Measurements from ENCODE around the gene SCD5.

SCD5 gene

GRCh38 chr4:82691431-82691830, 107.2 kb downstream of the SCD5 start:
- no peak for DNase-seq (ENCODE audit: low read depth in 2 of 2)

- DNase-seq (ENCODE audit: low read depth in 2 of 2), result no peak
Measured at GRCh38 chr4:82688091-82688795, 110.4 kb downstream of the SCD5 start.

- no peak for DNase-seq (ENCODE audit: low read depth in 2 of 2)
Measured at GRCh38 chr4:82687531-82687930, 111.1 kb downstream of the SCD5 start.

GRCh38 chr4:82681754-82682153, 116.8 kb downstream of the SCD5 start:
- DNase-seq (ENCODE audit: low read depth in 2 of 2), result no peak

GRCh38 chr4:82680834-82681233, 117.8 kb downstream of the SCD5 start:
- no peak for DNase-seq (ENCODE audit: low read depth in 2 of 2)

GRCh38 chr4:82679531-82679930, 119.1 kb downstream of the SCD5 start:
- DNase-seq (ENCODE audit: low read depth in 2 of 2), result no peak

GRCh38 chr4:82678051-82678450, 120.5 kb downstream of the SCD5 start:
- DNase-seq (ENCODE audit: low read depth in 2 of 2), result no peak

GRCh38 chr4:82677327-82677726, 121.3 kb downstream of the SCD5 start:
- no peak for DNase-seq (ENCODE audit: low read depth in 2 of 2)

GRCh38 chr4:82667761-82668480, 130.7 kb downstream of the SCD5 start:
- no peak for DNase-seq (ENCODE audit: low read depth in 2 of 2)

GRCh38 chr4:82666970-82667665, 131.5 kb downstream of the SCD5 start:
- no peak for DNase-seq (ENCODE audit: low read depth in 2 of 2)

- no peak for DNase-seq (ENCODE audit: low read depth in 2 of 2)
Measured at GRCh38 chr4:82661181-82661992, 137.2 kb downstream of the SCD5 start.

GRCh38 chr4:82652062-82652461, 146.5 kb downstream of the SCD5 start:
- DNase-seq (ENCODE audit: low read depth in 2 of 2), result no peak

- no peak for DNase-seq (ENCODE audit: low read depth in 2 of 2)
Measured at GRCh38 chr4:82650868-82651267, 147.7 kb downstream of the SCD5 start.

- DNase-seq (ENCODE audit: low read depth in 2 of 2), result no peak
Measured at GRCh38 chr4:82648356-82648755, 150.2 kb downstream of the SCD5 start.

GRCh38 chr4:82645936-82646565, 152.5 kb downstream of the SCD5 start:
- no peak for DNase-seq (ENCODE audit: low read depth in 2 of 2)

GRCh38 chr4:82644734-82645126, 153.9 kb downstream of the SCD5 start:
- no peak for DNase-seq (ENCODE audit: low read depth in 2 of 2)

- no peak for DNase-seq (ENCODE audit: low read depth in 2 of 2)
Measured at GRCh38 chr4:82643994-82644733, 154.4 kb downstream of the SCD5 start.

GRCh38 chr4:82642331-82642730, 156.3 kb downstream of the SCD5 start:
- DNase-seq (ENCODE audit: low read depth in 2 of 2), result no peak

- no peak for DNase-seq (ENCODE audit: low read depth in 2 of 2)
Measured at GRCh38 chr4:82640540-82640939, 158.1 kb downstream of the SCD5 start.

- no peak for DNase-seq (ENCODE audit: low read depth in 2 of 2)
Measured at GRCh38 chr4:82639971-82640370, 158.6 kb downstream of the SCD5 start.

- DNase-seq (ENCODE audit: low read depth in 2 of 2), result no peak
Measured at GRCh38 chr4:82638479-82638878, 160.1 kb downstream of the SCD5 start.
